ENCODE measurements around the gene NAV3.
"Not testable (repeated sequence)": the region's sequence is repeated elsewhere in the genome, so short reads cannot be mapped to it uniquely, and the experiment has no call there.

Gene NAV3

DNA sequence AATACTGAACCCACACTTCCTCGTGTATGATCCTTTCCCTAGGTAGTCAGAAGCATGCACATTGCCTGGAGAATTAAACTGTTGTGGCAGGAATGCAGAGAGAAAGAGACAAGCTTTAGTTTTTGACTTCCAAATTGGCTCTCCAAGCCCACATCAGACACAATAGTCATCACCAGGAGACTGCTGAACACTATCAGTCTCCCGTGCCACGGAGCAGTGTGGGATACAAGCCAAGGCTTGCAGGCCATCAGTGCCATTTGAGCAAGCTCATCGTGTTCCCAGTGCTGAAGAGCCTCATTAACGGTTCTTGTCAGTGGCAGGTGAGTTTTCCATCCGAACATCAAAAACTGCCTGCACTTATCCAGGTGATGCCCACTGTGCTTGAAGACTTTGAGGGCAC is 410.8 kb downstream of the NAV3 start:
- Histone ChIP-seq H3K27me3 (ENCODE audit: insufficient read depth, insufficient read length) (no peaks in the 10 kb centered on the region), H3K4me1 (ENCODE audit: insufficient read depth, insufficient read length) (no peaks in the 10 kb centered on the region), H3K4me3 (ENCODE audit: insufficient read length, low read depth) (no peak overlapping the region), H3K9ac (ENCODE audit: insufficient read length, low read depth) (no peak overlapping the region), H3K36me3 (ENCODE audit: insufficient read depth, insufficient read length, low read length) (no peaks in the 10 kb centered on the region), H3K9me3 (ENCODE audit: insufficient read depth, low read length) (no peaks in the 10 kb centered on the region)
- DNase-seq (ENCODE audit: low read depth, low spot score) = no peak
- no peak for TF ChIP-seq SUZ12 (IDR thresholded peaks at IDR 0.05; ENCODE audit: extremely low read depth, insufficient read depth, insufficient read length)
- no peak for TF ChIP-seq YY1 (IDR thresholded peaks at IDR 0.05; ENCODE audit: insufficient read depth, insufficient read length)
- TF ChIP-seq ZNF274 (IDR thresholded peaks at IDR 0.05; ENCODE audit: low read depth, low read length) = no peak

- Histone ChIP-seq H3K4me1 (ENCODE audit: insufficient read depth, insufficient read length) (no peaks in the 10 kb centered on the region), H3K36me3 (ENCODE audit: insufficient read depth, insufficient read length, low read length) (no peaks in the 10 kb centered on the region), H3K9ac (ENCODE audit: insufficient read length, low read depth) (no peak overlapping the region), H3K9me3 (ENCODE audit: insufficient read depth, low read length) (no peaks in the 10 kb centered on the region), H3K27me3 (ENCODE audit: insufficient read depth, insufficient read length) (no peaks in the 10 kb centered on the region), H3K4me3 (ENCODE audit: insufficient read length, low read depth) (no peak overlapping the region)
- TF ChIP-seq YY1 (IDR thresholded peaks at IDR 0.05; ENCODE audit: insufficient read depth, insufficient read length) (no peak), ZNF274 (IDR thresholded peaks at IDR 0.05; ENCODE audit: low read depth, low read length) (no peak), SUZ12 (IDR thresholded peaks at IDR 0.05; ENCODE audit: extremely low read depth, insufficient read depth, insufficient read length) (no peak)
- DNase-seq (ENCODE audit: low read depth, low spot score) = no peak
Observed at GRCh38 chr12:78244916-78245507, 414.3 kb downstream of the NAV3 start.

GRCh38 chr12:78248321-78248720 is 417.6 kb downstream of the NAV3 start:
- Histone ChIP-seq H3K4me3 (ENCODE audit: insufficient read length, low read depth) (no peak overlapping the region), H3K9ac (ENCODE audit: insufficient read length, low read depth) (no peak overlapping the region), H3K4me1 (ENCODE audit: insufficient read depth, insufficient read length) (no peaks in the 10 kb centered on the region), H3K36me3 (ENCODE audit: insufficient read depth, insufficient read length, low read length) (no peaks in the 10 kb centered on the region), H3K9me3 (ENCODE audit: insufficient read depth, low read length) (no peaks in the 10 kb centered on the region), H3K27me3 (ENCODE audit: insufficient read depth, insufficient read length) (no peaks in the 10 kb centered on the region)
- TF ChIP-seq YY1 (IDR thresholded peaks at IDR 0.05; ENCODE audit: insufficient read depth, insufficient read length) (no peak), SUZ12 (IDR thresholded peaks at IDR 0.05; ENCODE audit: extremely low read depth, insufficient read depth, insufficient read length) (no peak), ZNF274 (IDR thresholded peaks at IDR 0.05; ENCODE audit: low read depth, low read length) (no peak)
- DNase-seq (ENCODE audit: low read depth, low spot score) = no peak

- no peak for DNase-seq (ENCODE audit: low read depth, low spot score)
- Histone ChIP-seq H3K4me1 (ENCODE audit: insufficient read depth, insufficient read length) (no peaks in the 10 kb centered on the region), H3K4me3 (ENCODE audit: insufficient read length, low read depth) (no peak overlapping the region), H3K9ac (ENCODE audit: insufficient read length, low read depth) (no peak overlapping the region), H3K27me3 (ENCODE audit: insufficient read depth, insufficient read length) (no peaks in the 10 kb centered on the region), H3K36me3 (ENCODE audit: insufficient read depth, insufficient read length, low read length) (no peaks in the 10 kb centered on the region), H3K9me3 (ENCODE audit: insufficient read depth, low read length) (no peaks in the 10 kb centered on the region)
- TF ChIP-seq YY1 (IDR thresholded peaks at IDR 0.05; ENCODE audit: insufficient read depth, insufficient read length) = no peak
- TF ChIP-seq SUZ12 (IDR thresholded peaks at IDR 0.05; ENCODE audit: extremely low read depth, insufficient read depth, insufficient read length) = no peak
- no peak for TF ChIP-seq ZNF274 (IDR thresholded peaks at IDR 0.05; ENCODE audit: low read depth, low read length)
Observed at GRCh38 chr12:78249578-78249977, 418.9 kb downstream of the NAV3 start.

DNA sequence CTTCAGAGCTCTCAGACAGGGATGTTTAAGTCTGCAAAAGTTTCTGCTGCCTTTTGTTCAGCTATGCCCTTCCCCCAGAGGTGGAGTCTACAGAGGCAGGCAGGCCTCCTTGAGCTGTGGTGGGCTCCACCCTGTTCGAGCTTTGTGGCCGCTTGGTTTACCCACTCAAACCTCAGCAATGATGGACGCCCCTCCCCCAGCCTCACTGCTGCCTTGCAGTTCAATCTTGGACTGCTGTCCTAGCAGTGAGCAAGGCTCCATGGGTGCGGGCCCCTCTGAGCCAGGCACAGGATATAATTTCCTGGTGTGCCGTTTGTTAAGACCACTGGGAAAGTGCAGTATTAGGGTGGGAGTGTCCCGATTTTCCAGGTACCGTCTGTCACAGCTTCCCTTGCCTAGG is 427.0 kb downstream of the NAV3 start:
- not testable (repeated sequence) for DNase-seq (ENCODE audit: low read depth, low spot score); H3K36me3 ChIP-seq (ENCODE audit: insufficient read depth, insufficient read length, low read length); H3K27me3 ChIP-seq (ENCODE audit: insufficient read depth, insufficient read length); H3K4me3 ChIP-seq (ENCODE audit: insufficient read length, low read depth); H3K9ac ChIP-seq (ENCODE audit: insufficient read length, low read depth); H3K4me1 ChIP-seq (ENCODE audit: insufficient read depth, insufficient read length)
- H3K9me3 ChIP-seq (ENCODE audit: insufficient read depth, low read length) = peaks cover 14% of the 10 kb centered on the region; the same call in 1 of the 2 replicates

DNA sequence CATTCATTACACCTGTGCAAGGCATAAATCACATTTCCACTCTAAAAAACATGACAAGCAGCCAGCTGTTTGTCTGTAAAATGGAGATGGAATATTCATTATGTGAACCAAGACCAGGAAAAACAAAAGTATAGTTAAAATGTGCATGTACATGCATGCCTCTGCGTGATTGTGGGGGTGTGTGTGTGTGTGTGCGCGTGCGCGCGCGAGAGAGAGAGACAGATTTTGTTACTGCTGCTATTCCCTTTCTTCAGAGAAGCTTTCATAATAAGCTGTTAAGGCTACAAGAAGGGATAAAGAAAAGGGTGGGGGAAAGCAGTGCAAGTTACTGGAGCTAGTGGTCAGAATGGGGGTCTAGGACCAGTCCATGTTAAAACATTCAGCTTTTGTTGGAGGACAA is 430.3 kb downstream of the NAV3 start:
- peaks cover 14% of the 10 kb centered on the region; the same call in 1 of the 2 replicates for H3K9me3 ChIP-seq (ENCODE audit: insufficient read depth, low read length)
- TF ChIP-seq YY1 (IDR thresholded peaks at IDR 0.05; ENCODE audit: insufficient read depth, insufficient read length) = no peak
- no peak for TF ChIP-seq ZNF274 (IDR thresholded peaks at IDR 0.05; ENCODE audit: low read depth, low read length)
- TF ChIP-seq SUZ12 (IDR thresholded peaks at IDR 0.05; ENCODE audit: extremely low read depth, insufficient read depth, insufficient read length) = no peak
- no peaks in the 10 kb centered on the region for H3K27me3 ChIP-seq (ENCODE audit: insufficient read depth, insufficient read length)
- no peak overlapping the region for H3K9ac ChIP-seq (ENCODE audit: insufficient read length, low read depth)
- no peak for DNase-seq (ENCODE audit: low read depth, low spot score)
- H3K4me3 ChIP-seq (ENCODE audit: insufficient read length, low read depth) = no peak overlapping the region
- H3K36me3 ChIP-seq (ENCODE audit: insufficient read depth, insufficient read length, low read length) = no peaks in the 10 kb centered on the region
- no peaks in the 10 kb centered on the region for H3K4me1 ChIP-seq (ENCODE audit: insufficient read depth, insufficient read length)

DNA sequence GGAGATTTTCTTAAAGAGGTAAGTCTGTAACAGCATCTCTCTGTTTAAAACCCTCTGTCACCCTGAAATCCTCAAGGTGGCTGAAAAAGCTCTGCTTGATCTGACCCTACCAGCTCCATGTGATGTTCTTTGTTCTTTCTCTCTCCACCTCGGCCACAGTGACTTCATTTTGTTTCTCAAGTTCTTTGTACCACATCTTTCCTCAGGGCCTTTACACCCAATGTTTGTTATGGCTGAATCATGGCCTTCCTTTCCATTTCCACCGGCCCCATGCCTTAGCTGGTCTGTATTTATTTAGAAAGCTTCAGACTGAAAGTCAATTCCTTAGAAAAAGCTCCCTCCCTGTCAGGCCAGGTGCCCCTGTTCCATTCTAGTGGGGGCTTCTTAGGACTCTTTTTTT is 431.2 kb downstream of the NAV3 start:
- peaks cover 14% of the 10 kb centered on the region for H3K9me3 ChIP-seq (ENCODE audit: insufficient read depth, low read length)
- H3K27me3 ChIP-seq (ENCODE audit: insufficient read depth, insufficient read length) = no peaks in the 10 kb centered on the region

More for the DNA sequence above, 431.2 kb downstream of the NAV3 start:
- Histone ChIP-seq H3K36me3 (ENCODE audit: insufficient read depth, insufficient read length, low read length) (no peaks in the 10 kb centered on the region), H3K9ac (ENCODE audit: insufficient read length, low read depth) (no peak overlapping the region), H3K4me3 (ENCODE audit: insufficient read length, low read depth) (no peak overlapping the region), H3K4me1 (ENCODE audit: insufficient read depth, insufficient read length) (no peaks in the 10 kb centered on the region)
- no peak for DNase-seq (ENCODE audit: low read depth, low spot score)
- TF ChIP-seq YY1 (IDR thresholded peaks at IDR 0.05; ENCODE audit: insufficient read depth, insufficient read length) (no peak), ZNF274 (IDR thresholded peaks at IDR 0.05; ENCODE audit: low read depth, low read length) (no peak), SUZ12 (IDR thresholded peaks at IDR 0.05; ENCODE audit: extremely low read depth, insufficient read depth, insufficient read length) (no peak)

Measured in NT2/D1 (cell line).